ENCODE results near the gene MFSD6.
"Not testable (repeated sequence)": the region's sequence is repeated elsewhere in the genome, so short reads cannot be mapped to it uniquely, and the experiment has no call there.

The MFSD6 gene

DNA sequence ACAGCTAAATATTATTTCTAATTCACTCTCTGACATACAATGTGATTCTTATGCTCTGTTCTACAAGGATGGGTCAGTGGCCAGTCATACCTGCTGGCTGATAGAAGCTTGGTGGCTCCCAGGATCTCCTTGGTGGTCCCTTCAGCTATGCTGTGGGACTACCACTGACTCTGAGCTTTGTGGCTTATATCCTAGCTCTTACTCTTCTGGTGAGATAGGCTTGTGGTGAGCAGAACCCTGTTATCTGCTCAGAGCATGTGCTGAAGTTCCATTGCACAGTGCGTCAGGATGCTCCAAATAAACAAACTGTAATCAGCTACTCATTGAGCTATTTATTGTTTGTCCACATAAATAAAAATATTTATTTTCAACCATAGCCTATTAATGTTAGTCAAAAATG lies 51.7 kb downstream of the MFSD6 start:
- Histone ChIP-seq H3K4me1 (ENCODE audit: control insufficient read depth, insufficient read depth, low read length) (no peaks in the 10 kb centered on the region), H3K27me3 (ENCODE audit: control insufficient read depth, insufficient read depth, low read length, poor library complexity, severe bottlenecking) (no peaks in the 10 kb centered on the region), H3K4me3 (ENCODE audit: insufficient read depth, low read depth, low read length) (no peak overlapping the region), H3K9me3 (ENCODE audit: control insufficient read depth, low read length) (no peaks in the 10 kb centered on the region), H3K27ac (ENCODE audit: insufficient read depth, low read depth, low read length, poor library complexity, severe bottlenecking) (no peak overlapping the region), H3K36me3 (ENCODE audit: control insufficient read depth, insufficient read depth, low read length) (no peaks in the 10 kb centered on the region)
- WGBS, 2 experiments, result 100% methylated on average over 1 of the region's 1 CpG

DNA sequence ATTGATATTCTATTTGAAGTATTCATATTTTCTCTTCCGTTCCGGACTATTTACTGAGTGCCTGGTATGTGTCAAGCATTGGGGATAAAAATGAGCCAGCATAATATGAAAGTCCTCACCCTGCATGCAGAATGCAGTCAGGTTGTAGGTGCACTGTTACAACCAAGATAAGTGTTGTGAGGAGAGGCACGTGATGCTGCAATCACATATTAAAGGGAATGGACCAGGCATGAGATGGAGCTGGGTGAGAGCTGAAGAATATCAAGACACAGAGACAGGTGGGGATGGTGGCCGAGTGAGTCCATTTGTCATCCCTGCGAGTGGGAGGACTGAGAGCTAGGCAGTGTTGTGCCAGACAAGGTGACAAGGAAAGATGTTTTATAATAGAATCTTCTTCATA lies 52.3 kb downstream of the MFSD6 start:
- WGBS, 2 experiments, result 91% methylated on average over 5 of the region's 5 CpGs
- H3K36me3 ChIP-seq (ENCODE audit: control insufficient read depth, insufficient read depth, low read length), result no peaks in the 10 kb centered on the region
- no peaks in the 10 kb centered on the region for H3K4me1 ChIP-seq (ENCODE audit: control insufficient read depth, insufficient read depth, low read length)
- H3K4me3 ChIP-seq (ENCODE audit: insufficient read depth, low read depth, low read length), result no peak overlapping the region
- H3K27ac ChIP-seq (ENCODE audit: insufficient read depth, low read depth, low read length, poor library complexity, severe bottlenecking), result no peak overlapping the region
- no peaks in the 10 kb centered on the region for H3K27me3 ChIP-seq (ENCODE audit: control insufficient read depth, insufficient read depth, low read length, poor library complexity, severe bottlenecking)
- no peaks in the 10 kb centered on the region for H3K9me3 ChIP-seq (ENCODE audit: control insufficient read depth, low read length)

DNA sequence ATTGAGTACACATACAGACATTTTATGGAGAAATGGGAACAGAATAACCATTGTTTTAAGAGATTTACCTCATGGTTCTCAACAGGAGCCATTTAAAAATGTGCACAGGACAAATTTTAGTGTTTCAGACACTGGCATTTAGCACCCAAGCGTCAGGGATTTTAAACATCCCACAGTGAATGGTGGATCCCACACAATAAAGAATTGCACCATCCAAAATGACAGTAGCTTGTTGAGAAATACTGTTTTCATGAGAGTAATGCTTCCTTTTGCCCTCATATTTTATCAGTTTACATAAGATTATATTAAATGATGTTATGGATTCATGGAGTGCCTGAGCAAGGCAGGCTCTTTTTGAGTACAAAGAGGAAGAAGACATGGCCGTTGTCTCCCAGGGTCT lies 54.0 kb downstream of the MFSD6 start:
- Histone ChIP-seq H3K9me3 (ENCODE audit: control insufficient read depth, low read length) (no peaks in the 10 kb centered on the region), H3K27me3 (ENCODE audit: control insufficient read depth, insufficient read depth, low read length, poor library complexity, severe bottlenecking) (no peaks in the 10 kb centered on the region), H3K4me3 (ENCODE audit: insufficient read depth, low read depth, low read length) (no peak overlapping the region), H3K36me3 (ENCODE audit: control insufficient read depth, insufficient read depth, low read length) (no peaks in the 10 kb centered on the region), H3K27ac (ENCODE audit: insufficient read depth, low read depth, low read length, poor library complexity, severe bottlenecking) (no peak overlapping the region), H3K4me1 (ENCODE audit: control insufficient read depth, insufficient read depth, low read length) (no peaks in the 10 kb centered on the region)
- 91 to 95% methylated on average over 2 of the region's 2 CpGs for WGBS, 2 experiments

DNA sequence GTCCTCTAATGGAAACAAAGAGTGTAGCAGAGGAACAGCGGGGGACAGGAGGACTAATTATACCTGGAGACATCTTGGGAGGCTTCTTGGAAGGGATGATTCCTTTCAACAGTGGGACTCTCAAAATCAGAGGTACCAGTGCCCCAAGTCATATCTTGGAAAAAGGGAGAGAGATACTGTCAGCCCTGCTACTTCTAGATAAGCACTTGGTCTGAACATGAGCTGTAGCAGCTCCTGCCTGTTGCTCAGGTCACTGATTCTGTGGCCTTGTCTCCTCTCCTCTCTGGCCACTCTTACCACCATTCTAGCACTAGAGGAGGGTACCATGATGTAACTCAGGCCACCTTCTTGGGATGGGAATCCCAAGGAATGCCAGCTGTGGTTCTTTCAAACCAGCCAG lies 54.5 kb downstream of the MFSD6 start:
- Histone ChIP-seq H3K9me3 (ENCODE audit: control insufficient read depth, low read length) (no peaks in the 10 kb centered on the region), H3K36me3 (ENCODE audit: control insufficient read depth, insufficient read depth, low read length) (no peaks in the 10 kb centered on the region), H3K27ac (ENCODE audit: insufficient read depth, low read depth, low read length, poor library complexity, severe bottlenecking) (no peak overlapping the region), H3K4me3 (ENCODE audit: insufficient read depth, low read depth, low read length) (no peak overlapping the region), H3K4me1 (ENCODE audit: control insufficient read depth, insufficient read depth, low read length) (no peaks in the 10 kb centered on the region), H3K27me3 (ENCODE audit: control insufficient read depth, insufficient read depth, low read length, poor library complexity, severe bottlenecking) (no peaks in the 10 kb centered on the region)
- 91 to 93% methylated on average over 1 of the region's 1 CpG for WGBS, 2 experiments

DNA sequence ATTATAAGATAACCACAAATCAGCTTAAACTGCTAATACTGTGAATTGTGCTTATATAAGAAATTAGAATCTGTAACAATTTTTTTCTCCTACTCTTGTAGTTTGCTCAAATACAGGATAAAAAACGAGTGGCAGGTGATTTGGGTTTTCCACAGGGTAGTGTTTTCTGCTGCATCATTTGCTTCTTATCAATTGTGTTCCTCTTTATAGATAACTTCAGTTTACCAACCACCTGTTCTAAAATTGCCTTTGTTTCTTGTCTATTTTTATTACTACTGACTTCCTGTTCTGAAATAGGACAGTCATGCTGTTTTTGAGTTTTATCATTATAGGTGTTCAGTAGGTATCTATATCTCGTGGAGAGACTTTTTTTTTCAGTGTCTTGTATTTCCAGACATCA lies 56.9 kb downstream of the MFSD6 start:
- Histone ChIP-seq H3K4me3 (ENCODE audit: insufficient read depth, low read depth, low read length) (no peak overlapping the region), H3K27me3 (ENCODE audit: control insufficient read depth, insufficient read depth, low read length, poor library complexity, severe bottlenecking) (no peaks in the 10 kb centered on the region), H3K36me3 (ENCODE audit: control insufficient read depth, insufficient read depth, low read length) (no peaks in the 10 kb centered on the region), H3K4me1 (ENCODE audit: control insufficient read depth, insufficient read depth, low read length) (no peaks in the 10 kb centered on the region), H3K9me3 (ENCODE audit: control insufficient read depth, low read length) (no peaks in the 10 kb centered on the region), H3K27ac (ENCODE audit: insufficient read depth, low read depth, low read length, poor library complexity, severe bottlenecking) (no peak overlapping the region)
- WGBS, 2 experiments, result 91% methylated on average over 2 of the region's 2 CpGs; no CpG with 5 or more reads in 1 of the 2 experiments

DNA sequence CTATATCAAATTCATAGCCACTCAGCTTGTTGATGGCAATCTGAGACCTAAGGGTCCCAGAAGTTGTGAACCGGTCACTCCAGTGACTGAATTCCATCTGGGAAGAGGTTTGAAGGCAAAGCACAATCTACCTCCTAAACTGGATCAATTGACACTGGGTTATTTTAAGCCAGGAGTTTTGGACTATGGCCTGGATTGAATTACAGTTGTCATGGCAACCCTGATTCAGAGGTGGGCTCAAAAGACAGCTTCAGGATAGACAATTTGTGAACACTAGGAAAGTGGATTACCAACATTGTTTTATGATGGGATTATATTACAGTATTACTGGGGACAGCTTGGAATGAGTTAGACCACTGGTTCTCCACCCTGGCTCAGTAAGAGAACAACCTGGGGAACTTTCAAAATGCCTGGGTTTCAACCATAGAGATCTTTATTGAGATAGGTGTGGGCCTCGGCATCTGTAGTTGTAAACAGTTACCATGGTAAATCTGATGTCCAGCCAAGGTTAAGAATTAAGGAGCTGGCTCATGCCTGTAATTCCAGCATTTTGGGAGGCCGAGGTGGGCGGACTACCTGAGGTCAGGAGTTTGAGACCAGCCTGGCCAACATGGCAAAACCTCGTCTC lies 58.8 kb downstream of the MFSD6 start:
- Histone ChIP-seq H3K4me3 (ENCODE audit: insufficient read depth, low read depth, low read length) (no peak overlapping the region), H3K4me1 (ENCODE audit: control insufficient read depth, insufficient read depth, low read length) (no peaks in the 10 kb centered on the region), H3K9me3 (ENCODE audit: control insufficient read depth, low read length) (no peaks in the 10 kb centered on the region), H3K36me3 (ENCODE audit: control insufficient read depth, insufficient read depth, low read length) (no peaks in the 10 kb centered on the region), H3K27ac (ENCODE audit: insufficient read depth, low read depth, low read length, poor library complexity, severe bottlenecking) (no peak overlapping the region), H3K27me3 (ENCODE audit: control insufficient read depth, insufficient read depth, low read length, poor library complexity, severe bottlenecking) (no peaks in the 10 kb centered on the region)
- WGBS, 2 experiments, result 90% methylated on average over 5 of the region's 5 CpGs

DNA sequence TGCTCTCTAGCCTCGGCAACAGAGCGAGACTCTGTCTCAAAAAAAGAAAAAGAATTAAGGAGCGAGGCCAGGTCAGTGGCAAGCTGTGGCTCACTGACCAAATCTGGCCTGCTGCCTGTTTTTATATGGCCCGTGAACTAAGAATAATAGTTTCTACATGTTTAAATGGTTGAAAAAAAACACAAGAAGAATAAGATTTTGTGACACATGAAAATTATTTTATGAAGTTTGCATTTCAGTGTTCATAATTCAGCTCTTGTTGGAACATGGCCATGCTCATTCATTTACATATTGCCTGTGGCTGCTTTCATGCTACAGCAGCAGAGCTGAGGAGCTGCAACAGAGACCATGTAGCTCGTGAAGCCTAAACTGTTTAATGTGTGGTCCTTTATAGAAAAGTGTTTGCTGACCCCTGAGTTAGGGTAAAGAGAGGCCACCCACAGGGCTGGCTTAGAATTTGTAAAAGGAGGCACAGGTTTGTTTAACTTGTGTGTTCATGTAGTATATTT lies 59.5 kb downstream of the MFSD6 start:
- no peaks in the 10 kb centered on the region for H3K4me1 ChIP-seq (ENCODE audit: control insufficient read depth, insufficient read depth, low read length)
- H3K9me3 ChIP-seq (ENCODE audit: control insufficient read depth, low read length), result no peaks in the 10 kb centered on the region
- 71 to 77% methylated on average over 5 of the region's 5 CpGs for WGBS, 2 experiments
- H3K36me3 ChIP-seq (ENCODE audit: control insufficient read depth, insufficient read depth, low read length), result no peaks in the 10 kb centered on the region
- no peak overlapping the region for H3K27ac ChIP-seq (ENCODE audit: insufficient read depth, low read depth, low read length, poor library complexity, severe bottlenecking)
- H3K4me3 ChIP-seq (ENCODE audit: insufficient read depth, low read depth, low read length), result no peak overlapping the region
- H3K27me3 ChIP-seq (ENCODE audit: control insufficient read depth, insufficient read depth, low read length, poor library complexity, severe bottlenecking), result no peaks in the 10 kb centered on the region

DNA sequence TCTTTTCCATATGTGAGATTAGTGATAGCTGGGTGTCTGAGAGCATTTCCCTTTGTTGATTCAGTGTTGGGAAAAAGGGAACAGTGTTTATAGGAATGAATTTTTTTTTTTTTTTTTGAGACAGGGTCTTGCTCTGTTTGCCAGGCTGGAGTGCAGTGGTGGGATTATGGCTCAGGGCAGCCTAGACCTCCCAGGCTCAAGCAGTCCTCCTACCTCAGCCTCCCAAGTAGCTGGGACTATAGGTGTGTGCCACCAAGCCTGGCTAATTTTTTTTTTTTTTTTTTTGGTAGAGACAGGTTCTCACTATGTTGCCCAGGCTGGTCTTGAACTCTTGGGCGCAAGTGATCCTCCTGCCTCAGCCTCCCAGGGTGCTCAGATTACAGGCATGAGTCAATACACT lies 60.2 kb downstream of the MFSD6 start:
- WGBS, 2 experiments, result 86 to 94% methylated on average over 1 of the region's 1 CpG
- not testable (repeated sequence) for H3K4me3 ChIP-seq (ENCODE audit: insufficient read depth, low read depth, low read length); H3K27me3 ChIP-seq (ENCODE audit: control insufficient read depth, insufficient read depth, low read length, poor library complexity, severe bottlenecking); H3K9me3 ChIP-seq (ENCODE audit: control insufficient read depth, low read length); H3K36me3 ChIP-seq (ENCODE audit: control insufficient read depth, insufficient read depth, low read length); H3K27ac ChIP-seq (ENCODE audit: insufficient read depth, low read depth, low read length, poor library complexity, severe bottlenecking); H3K4me1 ChIP-seq (ENCODE audit: control insufficient read depth, insufficient read depth, low read length)

DNA sequence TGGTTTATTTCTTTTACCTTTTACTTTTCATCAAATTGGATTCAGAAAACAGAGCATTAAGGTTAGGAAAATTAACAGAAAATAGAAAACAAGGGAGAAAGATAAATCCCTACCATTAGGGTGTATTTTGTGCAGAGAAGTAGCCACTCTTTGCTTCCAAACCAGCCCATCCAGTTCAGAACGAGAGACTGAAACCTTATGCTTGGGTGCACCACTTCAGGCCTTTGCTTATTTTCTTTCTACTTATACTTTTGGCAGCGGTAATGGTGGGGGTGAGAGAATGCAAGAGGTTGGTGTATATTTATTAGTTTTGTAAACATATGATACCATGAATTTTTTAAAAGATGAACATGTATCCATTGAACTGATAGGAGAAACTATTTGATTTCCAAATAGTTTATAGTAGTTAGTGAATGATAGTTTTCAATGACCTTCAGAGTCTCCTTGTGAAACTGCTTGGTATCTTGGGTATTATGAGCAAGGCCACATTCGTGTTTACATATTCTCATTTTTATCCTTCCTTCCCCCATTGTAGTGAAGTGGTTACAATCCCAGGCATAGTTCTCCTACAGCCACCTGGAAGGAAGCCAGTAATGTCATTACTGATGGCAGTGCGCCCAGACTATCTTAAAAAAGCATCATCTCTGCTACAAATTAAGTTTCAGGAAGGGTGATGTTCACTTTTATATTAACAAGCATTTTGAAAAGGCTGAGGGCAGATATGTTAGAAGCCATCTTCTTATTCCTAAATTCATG lies 60.8 kb downstream of the MFSD6 start:
- 94 to 100% methylated on average over 1 to 4 of the region's 4 CpGs for WGBS, 2 experiments
- H3K4me3 ChIP-seq (ENCODE audit: insufficient read depth, low read depth, low read length), result no peak overlapping the region

DNA sequence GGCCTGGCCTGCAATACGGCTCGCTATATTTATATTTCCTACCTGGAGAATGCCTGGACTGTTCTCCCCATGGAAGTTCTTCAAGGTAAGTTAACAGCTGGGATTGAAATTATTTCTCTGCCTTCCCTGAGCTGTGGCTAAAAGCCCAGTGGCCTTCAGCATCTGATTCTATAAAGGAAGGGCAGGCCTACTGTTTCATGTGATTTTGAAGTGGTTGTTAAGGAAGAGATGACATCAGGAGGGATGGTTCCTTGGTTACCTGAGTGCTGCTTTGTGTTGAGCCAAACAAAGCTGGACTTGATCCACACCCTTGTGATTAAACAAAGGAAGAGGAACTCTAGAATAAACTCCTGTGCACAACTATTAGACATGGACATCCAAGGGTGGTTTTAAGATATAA lies 61.6 kb downstream of the MFSD6 start:
- H3K4me1 ChIP-seq (ENCODE audit: control insufficient read depth, insufficient read depth, low read length), result no peaks in the 10 kb centered on the region
- 86 to 98% methylated on average over 2 of the region's 2 CpGs for WGBS, 2 experiments
- H3K4me3 ChIP-seq (ENCODE audit: insufficient read depth, low read depth, low read length), result no peak overlapping the region
- H3K9me3 ChIP-seq (ENCODE audit: control insufficient read depth, low read length), result no peaks in the 10 kb centered on the region
- H3K27me3 ChIP-seq (ENCODE audit: control insufficient read depth, insufficient read depth, low read length, poor library complexity, severe bottlenecking), result no peaks in the 10 kb centered on the region
- no peak overlapping the region for H3K27ac ChIP-seq (ENCODE audit: insufficient read depth, low read depth, low read length, poor library complexity, severe bottlenecking)
- no peaks in the 10 kb centered on the region for H3K36me3 ChIP-seq (ENCODE audit: control insufficient read depth, insufficient read depth, low read length)

More for the DNA sequence above, 60.8 kb downstream of the MFSD6 start:
- no peaks in the 10 kb centered on the region for H3K36me3 ChIP-seq (ENCODE audit: control insufficient read depth, insufficient read depth, low read length)
- no peaks in the 10 kb centered on the region for H3K27me3 ChIP-seq (ENCODE audit: control insufficient read depth, insufficient read depth, low read length, poor library complexity, severe bottlenecking)
- H3K4me1 ChIP-seq (ENCODE audit: control insufficient read depth, insufficient read depth, low read length), result no peaks in the 10 kb centered on the region
- H3K27ac ChIP-seq (ENCODE audit: insufficient read depth, low read depth, low read length, poor library complexity, severe bottlenecking), result no peak overlapping the region
- no peaks in the 10 kb centered on the region for H3K9me3 ChIP-seq (ENCODE audit: control insufficient read depth, low read length)
